GM18870 (cell line): ENCODE data around the gene RNLS.

Experiments used
- ATAC-seq: cut with Tn5 transposase; IDR thresholded peaks from one replicate; pipeline ENCODE4 v1.9.1; 2021; ENCODE audit warnings: moderate library complexity; ENCODE audit not compliant: unreplicated experiment

Gene RNLS

DNA sequence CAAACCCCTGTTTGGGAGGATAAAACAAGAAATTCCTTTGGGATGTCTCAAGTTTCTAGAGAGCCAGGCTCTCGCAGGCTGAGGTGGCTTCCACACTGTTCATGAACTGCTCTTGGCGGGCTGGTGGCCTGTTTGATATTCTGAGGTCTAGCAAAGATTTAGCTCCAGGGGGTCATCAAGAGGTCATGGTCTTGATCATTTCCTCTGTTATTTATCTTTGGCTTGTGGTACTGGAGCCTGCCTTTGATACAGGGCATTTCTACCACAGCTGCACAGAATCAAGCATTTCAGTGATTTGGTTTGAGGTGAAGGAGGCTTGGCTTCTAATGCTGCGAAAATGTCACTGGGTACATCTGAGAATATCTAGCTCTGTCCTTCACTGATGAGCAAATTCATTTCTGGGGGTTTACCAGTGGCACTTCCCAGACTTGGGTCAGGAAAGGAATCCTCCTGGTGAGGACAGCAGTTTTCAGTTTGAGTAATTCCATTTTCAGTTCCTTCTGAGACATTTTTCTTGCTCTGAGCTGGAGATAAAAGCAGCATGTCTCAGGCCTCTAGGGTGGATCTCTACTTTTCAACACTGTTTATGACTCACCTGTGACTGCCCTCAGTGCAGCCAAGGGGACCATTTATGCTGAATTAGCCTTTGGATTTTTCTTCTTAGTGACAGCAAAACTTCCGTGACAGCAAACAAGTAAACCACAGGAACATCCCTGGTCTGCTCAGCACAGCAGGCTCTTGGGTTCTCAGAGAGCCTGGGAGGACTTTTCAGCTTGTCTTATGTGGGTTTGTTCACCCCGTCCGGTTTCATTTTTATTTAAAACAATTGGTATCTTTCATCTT is 312.0 kb downstream of the RNLS start:
- ATAC-seq = peak; percentile 88

DNA sequence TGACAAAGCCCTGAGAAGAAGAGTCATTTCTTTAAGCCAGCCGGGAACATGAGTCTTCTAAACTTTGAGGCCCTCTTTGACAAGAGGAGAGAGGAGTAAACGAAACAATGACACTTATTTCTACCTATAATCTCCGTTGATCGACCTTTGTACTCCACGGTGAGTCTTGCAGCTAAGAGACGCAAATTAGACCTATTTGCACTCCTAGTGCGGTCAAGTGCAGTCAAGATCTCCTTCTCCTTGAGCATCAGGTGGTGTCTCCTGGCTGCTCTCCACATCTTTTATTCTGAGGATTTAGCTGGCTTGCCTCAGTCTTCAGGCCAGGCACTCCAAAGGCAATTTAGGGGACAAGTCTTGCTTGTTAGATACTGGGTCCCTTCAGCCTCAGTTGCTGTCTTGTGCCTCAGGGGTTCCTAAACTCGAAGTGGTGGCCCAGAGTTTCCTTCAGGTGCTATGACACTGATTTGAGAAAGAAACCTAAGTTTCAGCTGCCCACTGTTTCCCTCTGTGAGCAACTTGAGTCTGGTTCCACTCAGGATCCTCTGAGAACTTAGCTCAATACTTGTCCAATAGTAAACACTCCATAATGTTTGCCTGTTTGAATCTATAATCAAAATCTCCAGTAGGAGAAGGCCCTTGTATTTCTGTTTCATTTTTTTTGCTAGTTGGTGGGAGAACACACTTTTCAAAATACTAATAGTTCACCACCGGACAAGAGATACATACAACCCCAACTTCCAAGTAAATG is 312.9 kb downstream of the RNLS start:
- no peak for ATAC-seq

DNA sequence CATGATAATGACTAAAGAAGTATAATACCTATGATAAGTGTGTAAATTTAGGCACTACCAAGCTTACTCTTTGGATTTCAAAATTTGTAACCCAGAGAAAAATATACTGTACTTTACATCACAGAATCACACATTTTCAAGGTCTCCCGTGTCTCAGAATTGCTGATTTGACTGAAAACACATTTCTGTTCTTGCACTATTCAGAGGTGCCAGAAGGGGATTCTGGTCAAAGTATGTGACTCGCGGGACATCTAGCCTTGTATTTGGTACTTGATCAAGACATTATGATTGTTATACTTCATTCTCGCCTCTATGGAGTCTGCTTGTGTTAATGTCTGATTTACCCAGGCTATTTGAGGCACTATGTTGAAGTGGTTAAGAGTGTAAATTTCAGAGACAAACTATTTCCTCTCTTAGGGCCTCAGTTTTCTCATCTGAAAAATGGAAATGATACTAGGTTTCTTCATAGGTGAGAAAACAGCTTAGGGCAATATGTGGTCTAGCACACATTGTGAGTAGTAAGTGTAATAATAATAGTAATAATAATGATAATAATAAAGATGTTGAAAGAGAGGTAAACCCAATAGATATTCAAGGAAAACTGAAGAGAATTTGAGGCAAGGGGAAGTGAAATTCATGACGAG is 320.4 kb downstream of the RNLS start:
- no peak for ATAC-seq

DNA sequence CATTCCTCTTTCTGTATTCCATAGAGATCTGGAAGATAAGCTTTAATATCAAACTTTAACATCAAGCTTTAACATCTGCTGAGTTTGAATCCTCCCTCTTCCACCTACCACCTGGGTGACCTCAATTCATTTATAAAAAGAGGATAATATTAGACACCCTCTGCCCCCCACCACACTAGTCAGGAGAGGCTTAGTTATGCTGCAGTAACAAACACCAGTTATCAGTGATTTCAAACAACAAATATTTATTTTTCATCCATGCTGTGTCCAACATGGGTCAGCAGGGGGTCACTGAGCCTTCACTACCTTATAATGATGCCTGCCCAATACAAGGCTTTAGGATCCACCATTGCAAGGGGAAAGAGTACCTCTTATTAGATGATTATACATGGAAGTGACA is 322.0 kb downstream of the RNLS start:
- no peak for ATAC-seq

DNA sequence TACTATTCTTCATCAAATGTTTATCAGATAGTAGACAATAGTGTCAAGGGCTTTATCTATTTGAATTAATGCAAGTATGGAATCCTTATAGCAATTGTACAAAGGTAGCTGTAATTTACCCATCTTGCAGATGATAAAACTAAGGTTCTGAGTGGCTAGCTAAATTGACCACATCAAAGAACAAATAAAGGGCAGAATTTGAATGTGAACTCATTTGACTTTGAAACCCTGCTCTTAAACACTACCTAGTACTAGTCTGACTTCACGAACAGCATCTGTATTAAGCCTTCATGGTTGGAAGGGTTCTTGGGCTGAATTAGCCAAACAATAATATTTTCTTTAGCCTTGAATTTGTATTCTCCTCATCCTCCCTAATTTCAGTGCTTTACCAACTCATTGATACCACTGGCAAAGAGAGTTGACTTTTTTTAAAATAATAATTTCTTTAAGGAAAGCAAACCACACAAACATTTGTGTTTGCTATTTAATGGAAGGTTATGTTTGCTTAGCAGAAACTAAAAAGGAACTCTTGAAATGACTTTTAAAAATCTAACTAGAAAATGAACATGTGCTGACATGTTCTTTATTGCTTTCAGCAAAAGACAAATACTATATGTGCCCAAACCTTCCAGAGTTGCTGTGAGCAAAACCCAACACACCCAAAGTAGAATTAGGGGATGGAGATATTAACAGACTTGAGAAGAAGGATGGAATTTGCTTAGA is 322.6 kb downstream of the RNLS start:
- ATAC-seq = no peak

DNA sequence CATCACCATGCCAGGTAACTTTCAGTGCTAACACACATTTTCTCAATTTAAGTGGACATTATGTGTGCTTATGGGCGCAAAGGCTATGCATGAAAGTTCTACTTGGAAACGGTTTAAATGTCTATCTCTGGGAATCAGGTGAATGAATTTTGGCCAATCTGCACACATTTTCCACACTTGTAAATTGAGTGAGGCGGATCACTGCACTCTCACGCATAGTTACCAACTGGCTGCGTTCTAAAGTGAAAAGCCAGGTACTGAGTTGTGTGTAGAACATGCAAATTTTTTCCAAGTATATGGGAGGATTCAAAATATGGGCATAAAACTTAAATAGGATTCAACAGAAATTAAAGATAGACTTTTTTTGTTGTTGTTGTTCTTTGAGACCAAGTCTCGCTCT is 323.7 kb downstream of the RNLS start:
- no peak for ATAC-seq

DNA sequence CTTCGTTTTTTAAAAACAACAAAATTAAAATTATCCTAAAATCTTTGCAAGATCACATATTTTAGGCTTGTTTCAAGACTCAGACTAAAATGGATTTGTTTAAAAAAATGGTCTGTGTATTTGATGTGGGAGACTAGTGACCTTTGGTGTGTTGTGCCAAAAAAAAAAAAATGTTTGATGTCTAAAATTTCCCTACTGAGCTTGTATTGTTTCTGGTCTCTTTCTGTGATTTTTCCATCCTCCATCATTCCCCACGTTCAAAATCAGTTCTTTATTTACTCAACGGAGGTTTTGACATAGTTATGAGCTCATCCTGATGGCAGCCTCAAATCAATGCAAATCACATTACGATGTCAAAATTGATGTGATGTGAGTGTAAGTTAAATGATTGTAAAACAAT is 326.2 kb downstream of the RNLS start:
- ATAC-seq = no peak

DNA sequence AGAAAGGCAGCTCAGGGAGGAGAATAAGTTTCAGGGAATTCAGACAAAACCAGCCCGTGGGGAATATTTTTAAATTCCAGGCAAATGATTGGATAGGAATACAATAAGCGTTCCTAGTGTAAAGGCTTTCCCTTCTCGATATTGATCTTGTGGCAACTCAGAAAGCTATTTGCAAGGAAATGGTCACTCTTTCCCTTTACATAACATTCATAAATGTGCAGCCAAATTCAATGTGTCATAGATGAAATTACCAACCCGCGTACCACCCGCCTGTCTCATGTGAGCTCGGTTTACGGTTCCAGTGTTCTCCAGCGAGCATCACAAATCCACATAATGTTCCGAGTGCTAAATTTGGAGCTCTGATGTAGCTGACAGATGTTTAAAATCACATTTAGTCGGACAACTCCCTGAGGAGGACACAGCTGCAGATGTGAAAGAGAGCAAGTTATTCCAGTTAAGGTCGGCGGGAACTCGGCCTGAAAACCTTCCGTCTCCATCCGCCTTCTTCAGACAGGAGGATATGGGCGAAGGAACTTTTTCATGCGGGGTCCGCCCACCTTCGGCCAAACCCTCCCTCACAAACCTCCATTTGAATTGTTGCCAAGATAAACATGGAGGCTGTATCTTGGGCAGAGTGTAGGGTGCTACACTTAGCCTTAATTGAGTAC is 327.0 kb downstream of the RNLS start:
- ATAC-seq = no peak

DNA sequence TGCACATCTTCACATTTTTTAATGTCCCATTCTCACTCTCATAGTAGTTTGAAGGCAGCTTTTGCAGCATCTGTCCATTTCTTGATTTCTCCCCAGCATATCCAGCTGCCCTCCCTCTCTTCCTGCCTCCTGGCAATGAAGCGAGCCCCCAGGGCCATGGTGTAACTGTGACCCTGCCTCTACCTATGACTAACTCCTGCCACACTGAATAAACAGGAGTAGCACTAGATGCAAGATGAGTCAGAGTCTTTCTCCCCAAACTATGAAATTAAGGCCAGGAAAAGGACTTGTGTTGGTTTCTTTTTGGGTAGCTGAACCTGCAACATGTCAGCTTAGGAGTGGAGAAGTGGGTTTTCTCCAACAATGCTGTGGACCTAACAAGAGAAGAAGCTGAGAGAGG is 329.0 kb downstream of the RNLS start:
- ATAC-seq = no peak

DNA sequence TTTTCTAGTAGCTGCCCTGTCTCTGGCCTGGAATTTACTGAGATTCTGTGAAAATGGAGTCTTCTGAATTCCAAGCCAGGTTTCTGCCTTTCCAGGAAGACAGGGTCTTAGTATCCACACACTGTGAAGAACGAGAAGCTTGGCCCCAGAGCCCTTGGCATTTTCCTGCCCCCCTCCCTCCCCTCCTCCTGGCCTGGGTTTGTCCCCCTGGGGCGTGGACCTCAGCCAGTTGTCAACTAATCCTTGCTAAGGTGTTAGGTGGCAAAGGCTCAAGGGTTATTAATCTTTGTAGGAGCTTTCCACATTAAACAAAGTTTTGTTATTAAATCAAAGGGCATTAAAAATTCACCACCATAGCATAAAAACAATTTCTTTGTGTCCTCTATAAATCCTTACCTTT is 329.5 kb downstream of the RNLS start:
- ATAC-seq = no peak

DNA sequence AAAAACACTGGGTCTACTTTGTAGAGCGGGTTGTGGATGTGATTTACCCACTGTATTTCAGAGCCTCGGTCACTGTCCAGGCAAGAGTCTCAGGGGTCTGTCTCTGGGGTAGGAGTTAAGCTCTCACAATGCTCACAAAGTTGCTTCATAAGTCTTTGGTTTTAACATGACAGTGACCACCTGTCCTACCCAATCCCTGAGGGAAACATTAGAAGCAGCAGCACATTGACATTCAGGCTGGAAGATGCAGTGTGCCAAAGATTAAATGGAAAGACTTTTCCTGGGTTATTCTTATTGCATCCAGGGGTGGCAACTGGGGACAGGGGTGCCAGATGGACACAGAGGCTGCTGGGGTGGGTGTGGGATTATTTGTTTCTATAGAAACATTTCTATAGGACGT is 330.0 kb downstream of the RNLS start:
- ATAC-seq = no peak

DNA sequence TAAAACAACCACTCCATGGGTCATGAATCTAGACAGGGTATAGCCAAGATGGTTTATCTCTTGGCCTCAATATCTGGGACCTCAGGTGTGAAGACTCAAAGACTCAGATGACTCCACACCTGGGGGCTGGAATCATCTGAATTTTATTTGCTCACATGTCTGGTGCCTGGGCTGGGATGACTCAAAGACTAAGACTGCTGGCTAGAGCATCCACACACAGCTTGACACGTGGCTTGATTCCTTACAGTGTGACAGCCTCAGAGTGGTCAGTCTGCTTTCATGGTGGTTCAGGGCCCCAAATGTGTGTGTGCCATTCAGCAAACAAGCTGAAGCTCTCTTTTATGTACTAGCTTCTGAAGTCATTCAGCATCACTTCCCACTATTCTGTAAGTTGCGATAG is 333.7 kb downstream of the RNLS start:
- no peak for ATAC-seq

DNA sequence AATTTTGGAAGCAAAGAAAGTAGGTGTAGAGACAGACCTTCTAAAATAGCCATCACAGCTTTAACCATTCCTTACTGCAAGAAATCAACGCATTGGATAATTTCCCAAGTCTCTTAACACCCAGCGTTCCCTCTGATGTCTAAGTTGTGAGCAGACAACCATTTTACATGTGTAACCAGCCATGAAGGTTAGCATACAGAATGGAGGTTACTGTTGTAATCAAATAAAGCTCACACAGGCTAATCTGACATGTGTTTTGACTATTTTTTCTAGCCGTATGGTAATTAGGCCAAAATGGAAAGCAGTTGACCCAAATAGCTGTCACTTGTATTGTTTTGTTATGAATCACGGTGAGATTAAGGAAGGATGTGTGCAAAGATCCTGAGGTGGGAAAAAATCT is 336.4 kb downstream of the RNLS start:
- no peak for ATAC-seq

DNA sequence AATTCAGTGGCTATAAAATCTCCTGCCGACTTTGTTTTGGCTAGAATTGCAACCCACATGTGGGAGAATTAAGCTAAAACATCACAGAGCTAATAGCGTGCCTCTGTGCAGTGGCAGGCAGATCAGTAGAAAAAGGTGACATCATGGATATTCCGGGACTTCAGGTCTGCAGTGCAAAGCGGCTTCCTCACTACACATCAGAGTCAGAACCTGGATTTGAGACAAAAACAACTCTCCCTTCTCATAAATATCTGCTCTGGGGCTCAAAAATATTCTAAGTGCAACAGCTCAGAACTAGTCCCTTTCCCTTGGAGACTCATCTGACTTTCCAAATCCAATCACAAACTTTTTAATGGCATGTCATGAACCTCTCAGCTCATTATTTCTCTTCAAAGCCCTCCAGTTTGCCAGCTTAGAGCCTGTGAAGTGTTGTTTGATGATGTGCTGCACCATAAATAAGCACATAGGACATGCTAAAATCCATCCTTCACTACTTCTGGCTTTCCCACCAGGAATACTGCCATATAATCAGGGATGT is 337.1 kb downstream of the RNLS start:
- ATAC-seq = no peak

DNA sequence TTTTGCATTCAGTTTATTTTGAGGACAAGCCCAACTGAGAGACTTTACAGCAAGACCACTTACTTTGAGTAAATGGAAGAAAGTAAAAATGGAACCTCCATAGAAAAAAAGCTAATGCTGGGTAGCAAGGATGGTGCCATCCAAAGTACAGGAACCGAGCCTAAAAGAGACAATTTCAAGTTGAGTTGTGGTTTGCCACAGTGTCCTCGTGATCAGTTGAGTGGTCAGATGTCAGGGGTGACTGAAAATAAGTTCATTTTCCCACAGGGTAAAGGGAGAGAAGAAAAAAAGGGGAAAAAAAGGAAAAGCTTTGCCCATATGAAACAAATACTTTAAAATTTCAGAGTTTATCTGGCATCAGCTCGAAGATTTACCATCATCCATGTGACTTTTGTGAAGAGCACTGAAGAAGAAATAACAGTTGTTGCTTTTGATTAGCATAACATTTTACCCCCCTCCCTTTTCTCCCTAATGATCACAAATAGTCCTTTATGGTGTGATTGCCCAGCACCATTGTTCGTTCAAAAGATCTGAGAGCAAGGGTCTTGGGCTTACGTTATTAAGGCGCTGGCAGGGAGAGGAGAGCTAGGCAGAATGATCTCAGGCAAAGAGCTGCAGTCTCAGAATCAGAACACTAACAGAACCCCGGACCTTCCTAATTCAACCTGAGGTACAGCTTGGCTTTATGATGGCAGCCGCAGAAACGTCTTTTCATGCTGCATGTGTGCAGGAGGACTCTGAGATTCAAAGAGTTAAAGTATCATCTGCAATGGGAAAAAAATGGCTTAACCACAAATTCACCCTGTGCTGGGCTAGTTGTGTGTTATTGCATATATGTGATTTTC is 338.1 kb downstream of the RNLS start:
- ATAC-seq = no peak

DNA sequence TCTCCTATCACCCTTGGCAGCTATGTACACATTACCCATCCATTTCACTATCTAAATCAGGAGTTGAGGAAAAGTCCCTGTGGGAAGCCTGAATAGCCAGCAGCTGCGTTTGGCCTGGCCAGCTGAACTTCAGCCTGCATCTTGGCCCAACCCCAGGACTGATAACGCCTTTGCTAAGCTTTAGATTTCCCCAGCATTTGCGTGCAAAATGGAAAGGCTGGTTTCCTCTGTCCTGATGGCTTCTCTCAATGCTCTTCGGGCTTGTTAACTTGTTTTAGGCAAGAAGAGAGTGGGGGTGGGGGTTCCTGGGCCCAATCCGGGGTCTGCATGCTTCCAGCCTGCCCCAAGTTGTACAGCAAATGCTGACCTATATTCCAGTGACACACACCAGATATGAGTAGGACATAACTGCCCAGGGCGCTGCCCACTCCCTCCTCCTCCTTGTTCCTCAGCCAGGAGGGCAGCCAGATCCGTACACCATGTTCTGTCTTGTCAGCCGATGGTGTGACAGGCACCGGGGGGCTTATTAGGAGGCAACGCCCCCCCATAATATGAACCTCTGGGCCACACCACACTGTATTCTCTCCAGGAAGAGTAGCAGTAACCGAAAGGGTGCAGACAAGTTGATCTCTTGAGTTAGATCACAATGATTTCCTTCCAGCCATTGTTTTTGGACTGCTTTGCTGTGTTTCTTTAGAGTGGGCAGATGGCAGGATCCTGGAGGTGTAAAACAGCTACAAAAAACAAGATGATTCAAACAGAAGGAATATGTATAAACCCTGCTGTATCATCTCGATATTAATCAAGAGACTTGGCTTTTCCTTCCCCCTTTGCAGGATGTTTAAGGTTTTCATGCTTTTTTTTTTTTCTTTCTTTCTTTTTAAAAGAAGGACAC is 339.0 kb downstream of the RNLS start:
- ATAC-seq = no peak

DNA sequence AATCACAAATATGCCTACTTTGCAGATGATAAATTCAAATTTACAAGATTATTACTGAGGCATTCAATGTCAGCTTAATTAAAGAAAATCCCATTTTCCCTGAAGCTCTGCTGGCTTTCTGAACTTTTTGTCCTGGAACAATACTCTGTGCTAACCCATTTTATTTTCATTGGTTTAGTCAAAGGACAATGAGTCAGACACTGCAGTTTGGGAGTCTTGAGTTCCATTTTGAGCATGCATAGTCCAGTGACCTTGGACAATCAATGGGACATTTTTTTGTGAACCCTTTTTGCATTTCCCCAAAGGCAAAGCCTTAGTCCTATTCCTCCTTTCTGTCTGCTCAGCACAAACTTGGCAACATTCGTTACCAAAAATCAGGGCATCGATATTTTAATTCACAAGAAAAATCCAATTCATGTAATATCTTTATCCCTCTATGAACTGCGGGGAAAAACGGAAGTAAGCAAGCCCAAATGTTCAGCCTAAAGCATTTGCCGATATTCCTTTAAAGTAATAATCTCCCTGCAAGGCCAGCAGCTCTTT is 339.8 kb downstream of the RNLS start:
- no peak for ATAC-seq

DNA sequence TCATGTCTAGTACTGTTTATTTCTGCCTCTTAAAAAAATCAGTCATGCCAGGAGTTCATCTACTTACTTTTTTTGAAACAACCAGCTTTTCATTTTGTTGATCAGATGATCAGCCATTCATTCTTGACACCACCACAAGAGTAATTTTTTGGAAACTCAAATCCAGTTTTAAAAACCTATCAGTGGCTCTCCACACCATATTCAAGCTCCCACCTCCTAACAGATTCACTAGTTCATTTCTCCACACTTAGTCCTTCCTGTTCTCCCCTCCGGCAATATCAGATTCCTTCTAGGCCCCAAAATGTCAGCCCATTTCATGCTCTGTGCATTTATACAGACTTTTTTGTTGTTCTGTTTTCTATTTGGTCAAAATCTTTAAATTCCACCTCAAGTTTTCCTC is 341.6 kb downstream of the RNLS start:
- no peak for ATAC-seq
